SK-N-SH (cell line): ENCODE measurements around the gene IL17RE.

Experiments
- EZH2phosphoT487 ChIP-seq: fragments of 200-600 bp; sonication (generic); IDR thresholded peaks from 2 replicates; pipeline ENCODE4 v1.6.1; 2017; ENCODE audit warnings: low read depth, mixed run types, mild to moderate bottlenecking, antibody characterized with exemption, moderate library complexity, borderline replicate concordance
- TF ChIP-seq, protein P1 (sequence below): fragments of 200-600 bp; sonication (generic); IDR thresholded peaks from 2 replicates; pipeline ENCODE4 v1.6.1; 2017; ENCODE audit warnings: antibody characterized with exemption, mild to moderate bottlenecking, moderate library complexity
- TF ChIP-seq, protein P2 (sequence below): fragments of 150-350 bp; IDR thresholded peaks from 2 replicates; pipeline ENCODE4 v1.6.1; 2017; ENCODE audit warnings: antibody characterized with exemption, low read length, low read depth, borderline replicate concordance

DNA sequence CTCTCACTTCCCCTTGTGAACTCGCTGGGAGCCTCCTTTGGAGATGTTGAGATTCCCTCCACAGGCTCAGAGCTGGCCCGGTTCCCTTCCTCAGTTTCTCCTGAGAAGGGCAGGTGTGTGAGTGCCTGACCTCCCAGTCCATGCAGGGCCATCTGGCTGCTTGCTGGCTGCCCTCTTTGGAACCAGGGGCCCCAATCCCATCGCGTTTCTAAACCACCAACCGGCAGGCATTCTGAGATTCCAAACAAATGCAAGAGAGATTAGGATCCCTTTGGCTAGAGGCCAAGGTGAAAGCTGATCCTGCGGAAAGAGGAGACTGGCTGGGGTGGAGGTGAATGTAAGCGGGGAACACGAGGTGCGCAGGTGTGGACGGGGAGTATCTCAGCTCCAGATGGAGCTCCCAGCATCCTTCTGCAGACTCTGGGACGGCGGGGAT is 52.4 kb downstream of the IL17RE start:
- TF ChIP-seq, protein P1, sequence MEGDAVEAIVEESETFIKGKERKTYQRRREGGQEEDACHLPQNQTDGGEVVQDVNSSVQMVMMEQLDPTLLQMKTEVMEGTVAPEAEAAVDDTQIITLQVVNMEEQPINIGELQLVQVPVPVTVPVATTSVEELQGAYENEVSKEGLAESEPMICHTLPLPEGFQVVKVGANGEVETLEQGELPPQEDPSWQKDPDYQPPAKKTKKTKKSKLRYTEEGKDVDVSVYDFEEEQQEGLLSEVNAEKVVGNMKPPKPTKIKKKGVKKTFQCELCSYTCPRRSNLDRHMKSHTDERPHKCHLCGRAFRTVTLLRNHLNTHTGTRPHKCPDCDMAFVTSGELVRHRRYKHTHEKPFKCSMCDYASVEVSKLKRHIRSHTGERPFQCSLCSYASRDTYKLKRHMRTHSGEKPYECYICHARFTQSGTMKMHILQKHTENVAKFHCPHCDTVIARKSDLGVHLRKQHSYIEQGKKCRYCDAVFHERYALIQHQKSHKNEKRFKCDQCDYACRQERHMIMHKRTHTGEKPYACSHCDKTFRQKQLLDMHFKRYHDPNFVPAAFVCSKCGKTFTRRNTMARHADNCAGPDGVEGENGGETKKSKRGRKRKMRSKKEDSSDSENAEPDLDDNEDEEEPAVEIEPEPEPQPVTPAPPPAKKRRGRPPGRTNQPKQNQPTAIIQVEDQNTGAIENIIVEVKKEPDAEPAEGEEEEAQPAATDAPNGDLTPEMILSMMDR = no peak
- TF ChIP-seq, protein P2, sequence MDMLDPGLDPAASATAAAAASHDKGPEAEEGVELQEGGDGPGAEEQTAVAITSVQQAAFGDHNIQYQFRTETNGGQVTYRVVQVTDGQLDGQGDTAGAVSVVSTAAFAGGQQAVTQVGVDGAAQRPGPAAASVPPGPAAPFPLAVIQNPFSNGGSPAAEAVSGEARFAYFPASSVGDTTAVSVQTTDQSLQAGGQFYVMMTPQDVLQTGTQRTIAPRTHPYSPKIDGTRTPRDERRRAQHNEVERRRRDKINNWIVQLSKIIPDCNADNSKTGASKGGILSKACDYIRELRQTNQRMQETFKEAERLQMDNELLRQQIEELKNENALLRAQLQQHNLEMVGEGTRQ = no peak
- no peak for TF ChIP-seq EZH2phosphoT487
